K562 (cell line): ENCODE measurements around the gene PNPLA7. TPM values are rescaled to one million over a fixed set of nuclear protein-coding genes. Genes with fewer than 3 reads are reported as not detected.
A peak's percentile ranks its signal among the peaks of the same experiment; 100 is the strongest.

Source experiments
- ATAC-seq: fragments of 200-7000 bp; cut with Tn5 transposase; 3 replicates; pipeline ENCODE4 v1.9.1; 2020; ENCODE audit warnings: moderate library complexity
- BruUV-seq: library from RNA; stranded (reverse); fragments of 400-500 nt; replicated peaks from 2 replicates; lab custom pipeline; 2021; lab: Mats Ljungman, UMichigan
- CTCF ChIA-PET: fragments of 300-600 bp; formaldehyde crosslinking; extraction: SDS; loops from one replicate; lab custom pipeline; 2021; ENCODE audit warnings: low intra/inter-chr PET ratio; lab: Yijun Ruan, JAX
- POLR2A ChIA-PET: fragments of 300-600, 350-650 bp; sonication (Branson Sonifier 250); formaldehyde crosslinking; extraction: SDS; loops from one replicate; lab custom pipeline; 2021; ENCODE audit warnings: antibody characterized with exemption, inconsistent platforms; lab: Yijun Ruan, JAX
- DNase-seq, 4 experiments: peaks; one replicate each; pipeline versions ENCODE4 v3.0.0 to v3.0.0-alpha.2; 2011 to 2018; ENCODE audit warnings: low spot score in 3 of 4, mixed read lengths in 3 of 4; ENCODE audit errors: extremely low read depth in 1 of 4
- FAIRE-seq: peaks from 2 replicates; lab custom pipeline; 2011; peaks lifted over from hg19 to GRCh38; lab: Jason Lieb, UNC
- H2AFZ ChIP-seq: 2 replicates; pipeline ENCODE4 v1.6.0; 2011; ENCODE audit warnings: low read depth, low read length, control low read depth, inconsistent platforms
- H3K27ac ChIP-seq: fragments of 200-600 bp; 3 replicates; pipeline ENCODE4 v1.8.0; 2011; ENCODE audit warnings: low read depth, mild to moderate bottlenecking, control low read depth, inconsistent platforms, low read length, moderate library complexity, mixed read lengths; ENCODE audit errors: extremely low read depth
- H3K27me3 ChIP-seq, 2 experiments: fragments of 300-600 bp in 1 of 2; 2 replicates in 1 of 2; 3 replicates in 1 of 2; pipeline versions ENCODE4 v1.6.0 to v1.8.0; 2011; ENCODE audit warnings: inconsistent platforms in 2 of 2, low read length in 2 of 2, mild to moderate bottlenecking in 1 of 2, mixed read lengths in 1 of 2, moderate library complexity in 1 of 2; ENCODE audit not compliant: control insufficient read depth in 2 of 2, insufficient read depth in 2 of 2
- H3K36me3 ChIP-seq: fragments of 300-600 bp; 3 replicates; pipeline ENCODE4 v1.8.0; 2011; ENCODE audit warnings: mild to moderate bottlenecking, low read length, inconsistent platforms; ENCODE audit not compliant: control insufficient read depth, insufficient read depth
- H3K4me1 ChIP-seq, 2 experiments: fragments of 200-600 bp in 1 of 2; replicated peaks in 1 of 2; 2 replicates in 1 of 2; 3 replicates in 1 of 2; pipeline versions ENCODE4 v1.5.1 to v1.8.0; 2011; ENCODE audit warnings: inconsistent platforms in 2 of 2, low read length in 2 of 2, mild to moderate bottlenecking in 1 of 2, mixed read lengths in 1 of 2, moderate library complexity in 1 of 2; ENCODE audit not compliant: control insufficient read depth in 2 of 2, insufficient read depth in 2 of 2
- H3K4me2 ChIP-seq: 2 replicates; pipeline ENCODE4 v1.6.1; 2011; ENCODE audit warnings: low read length, control low read depth, inconsistent platforms, mixed read lengths; ENCODE audit not compliant: insufficient read depth
- H3K4me3 ChIP-seq: fragments of 200-600 bp; sonication (generic), shearing (Covaris generic); 2 replicates; pipeline ENCODE4 v1.5.1; 2016; ENCODE audit warnings: control low read depth, inconsistent platforms
- H3K79me2 ChIP-seq: fragments of 200-600 bp; 3 replicates; pipeline ENCODE4 v1.8.0; 2011; ENCODE audit warnings: low read length, inconsistent platforms; ENCODE audit not compliant: control insufficient read depth, insufficient read depth
- H3K9ac ChIP-seq, 2 experiments: 2 replicates each; pipeline versions ENCODE4 v1.6.0 to v1.6.1; 2011; ENCODE audit warnings: low read depth in 2 of 2, low read length in 2 of 2, control low read depth in 1 of 2, inconsistent platforms in 1 of 2, mild to moderate bottlenecking in 1 of 2, mixed read lengths in 1 of 2; ENCODE audit not compliant: insufficient read depth in 1 of 2
- H3K9me1 ChIP-seq: one replicate; pipeline ENCODE4 v1.6.0; 2011; ENCODE audit warnings: inconsistent platforms, mild to moderate bottlenecking, low read length, moderate library complexity; ENCODE audit not compliant: control insufficient read depth, insufficient read depth
- H3K9me3 ChIP-seq: replicated peaks from 2 replicates; pipeline ENCODE4 v1.5.1; 2011; ENCODE audit warnings: low read depth, low read length, inconsistent platforms; ENCODE audit not compliant: control insufficient read depth, insufficient read depth
- H4K20me1 ChIP-seq: replicated peaks from 2 replicates; pipeline ENCODE4 v1.6.1; 2011; ENCODE audit warnings: low read length, inconsistent platforms, mixed read lengths; ENCODE audit not compliant: control insufficient read depth, insufficient read depth
- CBFB ChIP-seq: sonication (generic); formaldehyde crosslinking; IDR thresholded peaks from 2 replicates; pipeline ENCODE4 v1.4.0; 2020; ENCODE audit warnings: mild to moderate bottlenecking, missing genetic modification reagents
- ETS2 ChIP-seq: IDR thresholded peaks from 2 replicates; pipeline ENCODE4 v1.6.1; 2016; ENCODE audit warnings: borderline replicate concordance, missing genetic modification characterization, mild to moderate bottlenecking, moderate library complexity, missing compliant biosample characterization; ENCODE audit not compliant: poor library complexity, severe bottlenecking
- ETV6 ChIP-seq, 3 experiments: fragments of 150-350 bp in 1 of 3; sonication (generic) in 1 of 3; formaldehyde crosslinking in 1 of 3; IDR thresholded peaks; 2 replicates each; pipeline versions ENCODE4 v1.6.1 to v1.8.0; 2014 to 2022; ENCODE audit warnings: borderline replicate concordance in 2 of 3, low read depth in 2 of 3, antibody characterized with exemption in 1 of 3, low read length in 1 of 3, mild to moderate bottlenecking in 1 of 3, missing genetic modification reagents in 1 of 3
- NUFIP1 ChIP-seq: fragments of 450-650 bp; IDR thresholded peaks from 2 replicates; pipeline ENCODE4 v1.6.1; 2018; ENCODE audit not compliant: partially characterized antibody
- PRDM10 ChIP-seq: fragments of 450-650 bp; IDR thresholded peaks from 2 replicates; pipeline ENCODE4 v1.6.1; 2018; ENCODE audit not compliant: partially characterized antibody
- WGBS: fragments of 100-300 bp; shearing (Covaris generic); methylation state at CpG from one replicate; pipeline ENCODE4 v1.1.6; 2016; ENCODE audit warnings: low coverage, mixed read lengths; ENCODE audit not compliant: insufficient coverage; ENCODE audit errors: missing lambda C conversion rate; 5-methylcytosine and 5-hydroxymethylcytosine counted together
- in situ Hi-C: fragments of 300-500 bp; cut with MboI; formaldehyde crosslinking; loops from 4 replicates; pipeline ENCODE4 v1.15.0; 2018; ENCODE audit warnings: inconsistent platforms, mixed read lengths
- intact Hi-C: fragments of 100-400 bp; cut with micrococcal nuclease; formaldehyde crosslinking; loops from 2 replicates; pipeline ENCODE4 v1.14.2; 2022
- polyA plus RNA-seq, 8 experiments: library from polyadenylated mRNA; depleted of rRNA in 4 of 8; stranded (reverse) in 5 of 8; unstranded in 3 of 8; fragments of >200 nt; fragmentation: Nextera tagmentation in 2 of 8; fragmentation: Illumina TruSeq in 1 of 8; extraction: Ambion mirVana in 2 of 8; extraction: Trizol in 1 of 8; gene quantifications; 2 replicates each; pipeline versions ENCODE4 v1.2.1 to v1.2.3, GENCODE V29; 2011 to 2014; ENCODE audit warnings: inconsistent platforms in 1 of 8, missing spikeins in 1 of 8
- total RNA-seq, 7 experiments: library from RNA; depleted of rRNA in 6 of 7; stranded (reverse); fragments of >200 nt in 6 of 7; fragmentation: Illumina TruSeq in 2 of 7; extraction: Trizol in 2 of 7; gene quantifications; 2 replicates each; pipeline versions ENCODE4 v1.2.1 to v1.2.3, GENCODE V29; 2011 to 2021; ENCODE audit warnings: low replicate concordance in 1 of 7
- TF ChIP-seq, protein P1 (sequence below): fragments of 250-450 bp; sonication (Bioruptor Pico); IDR thresholded peaks from 2 replicates; pipeline ENCODE4 v1.8.0; 2022; ENCODE audit warnings: moderate library complexity, mild to moderate bottlenecking, inconsistent platforms

PNPLA7 gene
- total and polyA plus RNA-seq, 9 of the 15 experiments (the other 6 are each of a cell fraction or from before 2014, with no cell fraction given) = 0.01 to 0.85 (median 0.19) TPM; not detected in 1

DNA sequence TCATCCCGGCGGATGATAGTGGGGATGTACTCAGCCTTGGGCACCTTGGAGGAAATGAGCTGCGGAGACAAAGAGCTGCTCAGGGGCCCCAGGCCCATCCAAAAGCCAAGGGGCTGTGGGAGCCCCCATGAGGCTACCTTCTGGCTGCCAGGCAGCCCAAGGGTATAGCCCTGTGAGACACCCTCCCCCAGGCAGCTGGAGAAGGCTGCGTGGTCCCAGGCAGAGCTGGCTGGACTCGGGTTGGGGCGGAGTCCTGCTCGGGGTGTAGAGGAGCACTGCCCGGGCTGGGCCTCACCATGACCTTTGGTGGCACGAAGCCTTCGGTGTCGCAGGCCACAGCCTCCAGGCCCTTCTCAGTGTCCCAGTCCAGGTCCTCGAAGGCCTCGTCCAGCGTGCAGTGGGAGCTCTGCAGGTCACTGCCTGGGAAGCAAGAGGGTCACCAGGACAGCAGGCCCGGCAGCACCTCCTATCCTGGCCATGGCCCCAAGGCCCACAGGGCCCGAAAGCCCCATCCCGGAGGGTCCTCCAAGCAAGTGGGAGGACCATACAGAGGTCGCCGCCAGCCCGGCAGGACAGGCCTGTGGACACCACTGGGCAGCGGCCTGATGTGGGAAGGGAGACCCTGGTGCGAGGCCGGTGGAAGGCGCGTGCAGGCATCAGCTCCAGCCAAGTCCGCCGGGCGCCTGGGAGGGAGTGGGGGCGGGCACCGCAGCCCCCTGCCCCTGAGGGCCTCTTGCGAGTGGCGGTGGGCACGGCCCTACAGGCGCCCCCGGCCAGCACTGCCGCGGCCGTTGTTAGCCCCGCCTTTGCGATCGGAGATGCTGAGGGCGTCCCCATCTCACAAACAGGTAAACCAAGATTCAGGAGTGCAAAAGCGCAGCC is 97.2 kb downstream of the PNPLA7 start (continued):
- no peak for TF ChIP-seq ETV6 (IDR thresholded peaks at IDR 0.05; ENCODE audit: borderline replicate concordance in 1 of 2, low read depth in 2 of 2, low read length in 1 of 2)
- TF ChIP-seq ETV6 (CRISPR knock-in tag; IDR thresholded peaks at IDR 0.05; ENCODE audit: borderline replicate concordance) = no peak
- TF ChIP-seq NUFIP1 = no peak

DNA sequence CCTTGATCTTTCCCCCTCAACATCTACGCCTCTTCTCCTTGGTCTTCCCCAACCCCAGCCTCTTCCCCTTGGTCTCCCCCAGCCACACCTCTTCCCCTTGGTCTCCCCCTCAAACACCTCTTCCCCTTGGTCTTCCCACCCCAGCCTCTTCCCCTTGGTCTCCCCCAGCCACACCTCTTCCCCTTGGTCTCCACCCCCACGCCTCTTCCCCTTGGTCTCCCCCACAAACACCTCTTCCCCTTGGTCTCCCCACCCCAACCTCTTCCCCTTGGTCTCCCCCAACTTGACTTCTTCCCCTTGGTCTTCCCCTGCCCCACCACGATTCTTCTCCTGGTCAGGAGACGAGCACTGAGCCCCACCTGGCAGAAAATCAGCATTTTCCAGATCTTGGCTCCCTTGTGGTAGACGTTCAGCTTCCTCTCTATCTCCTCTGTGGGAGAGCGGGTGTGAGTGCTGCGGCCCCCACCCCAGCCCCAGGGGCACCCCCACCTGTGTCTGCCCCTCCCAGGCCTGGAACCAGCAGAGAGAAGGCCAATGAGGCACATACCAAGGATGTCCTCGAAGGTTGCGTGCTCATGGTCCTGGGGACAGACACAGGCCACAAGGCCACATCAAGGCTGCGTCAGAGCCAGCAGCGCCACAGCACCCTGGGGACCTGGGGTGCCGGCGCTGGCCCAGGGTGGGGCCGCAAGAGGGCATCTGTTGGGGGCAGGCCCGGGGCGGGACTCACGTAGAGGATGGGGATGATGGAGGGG is 98.0 kb downstream of the PNPLA7 start:
- Histone ChIP-seq H3K36me3 (peaks cover 65% of the 10 kb centered on the region), H3K4me1 (peaks cover 7 to 87% of the 10 kb centered on the region in 2 experiments), H4K20me1 (no peaks in the 10 kb centered on the region), H3K27me3 (no peaks in the 10 kb centered on the region), H3K27ac (no peak overlapping the region), H3K9me3 (no peaks in the 10 kb centered on the region), H3K4me2 (no peak overlapping the region), H3K9ac (peak overlapping the region in 1 of 2 experiments; percentile 1; a peak in 1 of 4 replicates), H2AFZ (no peak overlapping the region), H3K79me2 (no peaks in the 10 kb centered on the region), H3K9me1 (no peaks in the 10 kb centered on the region), H3K4me3 (no peak overlapping the region)
- no TSS peak for BruUV-seq
- intact Hi-C loops = no loop called here
- ChIA-PET CTCF (no interaction called here), POLR2A (interaction anchor here (0.6 kb wide), 1 partner anchor 34 kb away, joined by 3 read pairs; no protein-coding TSS in a partner anchor)
- in situ Hi-C loops = no loop called here
- ATAC-seq (no peak), DNase-seq (no peak), FAIRE-seq (no peak)
- TF ChIP-seq, protein P1, sequence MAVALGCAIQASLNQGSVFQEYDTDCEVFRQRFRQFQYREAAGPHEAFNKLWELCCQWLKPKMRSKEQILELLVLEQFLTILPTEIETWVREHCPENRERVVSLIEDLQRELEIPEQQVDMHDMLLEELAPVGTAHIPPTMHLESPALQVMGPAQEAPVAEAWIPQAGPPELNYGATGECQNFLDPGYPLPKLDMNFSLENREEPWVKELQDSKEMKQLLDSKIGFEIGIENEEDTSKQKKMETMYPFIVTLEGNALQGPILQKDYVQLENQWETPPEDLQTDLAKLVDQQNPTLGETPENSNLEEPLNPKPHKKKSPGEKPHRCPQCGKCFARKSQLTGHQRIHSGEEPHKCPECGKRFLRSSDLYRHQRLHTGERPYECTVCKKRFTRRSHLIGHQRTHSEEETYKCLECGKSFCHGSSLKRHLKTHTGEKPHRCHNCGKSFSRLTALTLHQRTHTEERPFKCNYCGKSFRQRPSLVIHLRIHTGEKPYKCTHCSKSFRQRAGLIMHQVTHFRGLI (CRISPR knock-in tag) = no peak
- TF ChIP-seq PRDM10 (peak; percentile 5), ETS2 (tag) (no peak), CBFB (CRISPR knock-in tag) (no peak)
- 93% methylated on average over 10 of the region's 17 CpGs for WGBS
